ENCODE measurements around the gene TERB1.

Gene TERB1

GRCh38 chr16:66746682-66747081 is 54.7 kb downstream of the TERB1 start:
- DNase-seq (ENCODE audit: extremely low read depth in 1 of 2, low read depth in 1 of 2), result no peak

- DNase-seq (ENCODE audit: extremely low read depth in 1 of 2, low read depth in 1 of 2), result no peak
These were observed 55.3 kb downstream of the TERB1 start for GRCh38 chr16:66746048-66746447.

- no peak for DNase-seq (ENCODE audit: extremely low read depth in 1 of 2, low read depth in 1 of 2)
These were observed 59.2 kb downstream of the TERB1 start for GRCh38 chr16:66741950-66742808.

- no peak for DNase-seq (ENCODE audit: extremely low read depth in 1 of 2, low read depth in 1 of 2)
These were observed 60.0 kb downstream of the TERB1 start for GRCh38 chr16:66741169-66741900.

- no peak for DNase-seq (ENCODE audit: extremely low read depth in 1 of 2, low read depth in 1 of 2)
These were observed 60.9 kb downstream of the TERB1 start for GRCh38 chr16:66740533-66740932.

GRCh38 chr16:66740010-66740409 is 61.4 kb downstream of the TERB1 start:
- DNase-seq (ENCODE audit: extremely low read depth in 1 of 2, low read depth in 1 of 2), result no peak

GRCh38 chr16:66735891-66736290 is 65.5 kb downstream of the TERB1 start:
- DNase-seq (ENCODE audit: extremely low read depth in 1 of 2, low read depth in 1 of 2), result no peak

- DNase-seq (ENCODE audit: extremely low read depth in 1 of 2, low read depth in 1 of 2), result no peak
These were observed 70.3 kb downstream of the TERB1 start for GRCh38 chr16:66731101-66731500.

- DNase-seq (ENCODE audit: extremely low read depth in 1 of 2, low read depth in 1 of 2), result no peak
These were observed 72.6 kb downstream of the TERB1 start for GRCh38 chr16:66728804-66729203.

GRCh38 chr16:66728117-66728787 is 73.1 kb downstream of the TERB1 start:
- no peak for DNase-seq (ENCODE audit: extremely low read depth in 1 of 2, low read depth in 1 of 2)

- no peak for DNase-seq (ENCODE audit: extremely low read depth in 1 of 2, low read depth in 1 of 2)
These were observed 80.6 kb downstream of the TERB1 start for GRCh38 chr16:66720766-66721165.

GRCh38 chr16:66719246-66719645 is 82.1 kb downstream of the TERB1 start:
- DNase-seq (ENCODE audit: extremely low read depth in 1 of 2, low read depth in 1 of 2), result no peak

- no peak for DNase-seq (ENCODE audit: extremely low read depth in 1 of 2, low read depth in 1 of 2)
These were observed 83.6 kb downstream of the TERB1 start for GRCh38 chr16:66717776-66718175.

GRCh38 chr16:66717112-66717675 is 84.2 kb downstream of the TERB1 start:
- DNase-seq (ENCODE audit: extremely low read depth in 1 of 2, low read depth in 1 of 2), result no peak

- no peak for DNase-seq (ENCODE audit: extremely low read depth in 1 of 2, low read depth in 1 of 2)
These were observed 86.6 kb downstream of the TERB1 start for GRCh38 chr16:66714654-66715307.

- no peak for DNase-seq (ENCODE audit: extremely low read depth in 1 of 2, low read depth in 1 of 2)
These were observed 87.3 kb downstream of the TERB1 start for GRCh38 chr16:66714062-66714461.

- DNase-seq (ENCODE audit: extremely low read depth in 1 of 2, low read depth in 1 of 2), result no peak
These were observed 88.3 kb downstream of the TERB1 start for GRCh38 chr16:66713076-66713475.

- no peak for DNase-seq (ENCODE audit: extremely low read depth in 1 of 2, low read depth in 1 of 2)
These were observed 88.9 kb downstream of the TERB1 start for GRCh38 chr16:66712512-66712911.

GRCh38 chr16:66711581-66711980 is 89.8 kb downstream of the TERB1 start:
- no peak for DNase-seq (ENCODE audit: extremely low read depth in 1 of 2, low read depth in 1 of 2)

GRCh38 chr16:66706506-66706880 is 94.9 kb downstream of the TERB1 start:
- no peak for DNase-seq (ENCODE audit: extremely low read depth in 1 of 2, low read depth in 1 of 2)

All from activated CD8-positive, alpha-beta memory T cell treated with anti-CD3 and anti-CD28 coated beads for 1 hour (primary cell).